ENCODE results near the gene MAGIX. TPM values are rescaled to one million over a fixed set of nuclear protein-coding genes. Genes with fewer than 3 reads are reported as not detected.

Gene MAGIX
- polyA plus RNA-seq, 1 of the 3 experiments (the other 2 are of a cell fraction), result 1.1 TPM

GRCh38 chrX:49116076-49116475 lies 46.5 kb upstream of the MAGIX start:
- 98% methylated on average over 8 of the region's 8 CpGs for WGBS (ENCODE audit: low lambda C conversion rate)
- Histone ChIP-seq H2AFZ (ENCODE audit: low read depth) (no peak overlapping the region), H3K4me3 (ENCODE audit: low read depth in 2 of 2, low read length in 1 of 2) (no peak overlapping the region), H3K36me3 (replicated peaks in 1 of 2; ENCODE audit: control insufficient read depth in 1 of 2, insufficient read depth in 2 of 2, low read length in 1 of 2) (peaks cover 16 to 33% of the 10 kb centered on the region in 2 experiments), H3K9me2 (no peaks in the 10 kb centered on the region), H3K9ac (no peak overlapping the region), H3K79me2 (ENCODE audit: insufficient read depth) (no peaks in the 10 kb centered on the region), H4K20me1 (ENCODE audit: insufficient read depth) (no peaks in the 10 kb centered on the region), H3K4me2 (no peak overlapping the region), H3F3A (replicated peaks; ENCODE audit: insufficient read depth) (no peaks in the 10 kb centered on the region), H3K27me3 (ENCODE audit: insufficient read depth) (no peaks in the 10 kb centered on the region), H3K27ac (ENCODE audit: low read depth in 2 of 2, low read length in 1 of 2) (no peak overlapping the region), H3K9me3 (no peaks in the 10 kb centered on the region), H3K4me1 (ENCODE audit: control insufficient read depth in 1 of 2, insufficient read depth in 2 of 2, low read depth in 1 of 2, low read length in 1 of 2) (no peaks in the 10 kb centered on the region)
- no peak for DNase-seq
- POLR2A ChIA-PET, result no interaction called here
- no peak for TF ChIP-seq GABPA (IDR thresholded peaks at IDR 0.05; ENCODE audit: low read depth)
- TF ChIP-seq ZBTB33 (IDR thresholded peaks at IDR 0.05; ENCODE audit: borderline replicate concordance, low read depth), result no peak
- no peak for TF ChIP-seq ELF1 (IDR thresholded peaks at IDR 0.05)
- TF ChIP-seq USF2 (IDR thresholded peaks at IDR 0.05; ENCODE audit: borderline replicate concordance, low read depth, low read length), result no peak
- TF ChIP-seq IRF3 (IDR thresholded peaks at IDR 0.05; ENCODE audit: low read depth, low read length), result no peak
- no peak for TF ChIP-seq GATA2 (CRISPR knock-in tag; IDR thresholded peaks at IDR 0.05)
- no peak for TF ChIP-seq RFX5 (IDR thresholded peaks at IDR 0.05; ENCODE audit: low read length)
- no peak for TF ChIP-seq EP300 (IDR thresholded peaks at IDR 0.05; ENCODE audit: borderline replicate concordance in 1 of 2, low read depth in 1 of 2, low read length in 1 of 2)
- TF ChIP-seq RXRA (IDR thresholded peaks at IDR 0.05; ENCODE audit: borderline replicate concordance, low read depth), result no peak
- TF ChIP-seq TEAD4 (IDR thresholded peaks at IDR 0.05; ENCODE audit: borderline replicate concordance, insufficient read depth), result no peak
- TF ChIP-seq EZH2phosphoT487 (IDR thresholded peaks at IDR 0.05; ENCODE audit: borderline replicate concordance, low read depth), result no peak
- no peak for TF ChIP-seq SIN3A (IDR thresholded peaks at IDR 0.05; ENCODE audit: borderline replicate concordance, low read depth, low read length)
- TF ChIP-seq TAF1 (IDR thresholded peaks at IDR 0.05; ENCODE audit: borderline replicate concordance, low read depth, low read length), result no peak
- TF ChIP-seq FOXJ3 (CRISPR knock-in tag; IDR thresholded peaks at IDR 0.05), result no peak
- TF ChIP-seq TCF12 (IDR thresholded peaks at IDR 0.05), result no peak
- no peak for TF ChIP-seq CHD2 (IDR thresholded peaks at IDR 0.05; ENCODE audit: low read length, partially characterized antibody)
- TF ChIP-seq CTCF (IDR thresholded peaks at IDR 0.05), result no peak
- CTCF ChIA-PET, result no interaction called here

Data from SK-N-SH (cell line).